Subcutaneous abdominal adipose tissue (tissue), 5 donors: ENCODE results near the gene FANCE.

Experiments
- H3K27ac ChIP-seq: one replicate; pipeline ENCODE4 v1.7.0; 2013; ENCODE audit warnings: low read depth, mild to moderate bottlenecking, inconsistent platforms, low read length, moderate library complexity
- H3K27me3 ChIP-seq, 5 donors: one replicate each; pipeline ENCODE4 v1.7.0; 2013; ENCODE audit warnings: low read length in 5 of 5, inconsistent platforms in 1 of 5; ENCODE audit not compliant: control insufficient read depth in 5 of 5, insufficient read depth in 4 of 5
- H3K36me3 ChIP-seq, 5 donors: one replicate each; pipeline ENCODE4 v1.7.0; 2013; ENCODE audit warnings: low read length in 5 of 5; ENCODE audit not compliant: control insufficient read depth in 5 of 5, insufficient read depth in 5 of 5
- H3K4me1 ChIP-seq, 5 donors: one replicate each; pipeline ENCODE4 v1.7.0; 2013; ENCODE audit warnings: low read length in 5 of 5, mild to moderate bottlenecking in 3 of 5, moderate library complexity in 1 of 5; ENCODE audit not compliant: control insufficient read depth in 5 of 5, insufficient read depth in 5 of 5
- H3K4me3 ChIP-seq, 5 donors: one replicate each; pipeline ENCODE4 v1.7.0; 2013; ENCODE audit warnings: low read length in 5 of 5, low read depth in 1 of 5
- H3K9ac ChIP-seq, 5 donors: one replicate each; pipeline ENCODE4 v1.7.0; 2013; ENCODE audit warnings: low read length in 5 of 5, mild to moderate bottlenecking in 4 of 5, moderate library complexity in 3 of 5
- H3K9me3 ChIP-seq, 5 donors: one replicate each; pipeline ENCODE4 v1.7.0; 2013; ENCODE audit warnings: low read length in 5 of 5; ENCODE audit not compliant: control insufficient read depth in 5 of 5
- donor health status: healthy.
- donor health status: healthy.
- donor health status: healthy.
- donor health status: healthy.
- donor health status: healthy.

FANCE gene

DNA sequence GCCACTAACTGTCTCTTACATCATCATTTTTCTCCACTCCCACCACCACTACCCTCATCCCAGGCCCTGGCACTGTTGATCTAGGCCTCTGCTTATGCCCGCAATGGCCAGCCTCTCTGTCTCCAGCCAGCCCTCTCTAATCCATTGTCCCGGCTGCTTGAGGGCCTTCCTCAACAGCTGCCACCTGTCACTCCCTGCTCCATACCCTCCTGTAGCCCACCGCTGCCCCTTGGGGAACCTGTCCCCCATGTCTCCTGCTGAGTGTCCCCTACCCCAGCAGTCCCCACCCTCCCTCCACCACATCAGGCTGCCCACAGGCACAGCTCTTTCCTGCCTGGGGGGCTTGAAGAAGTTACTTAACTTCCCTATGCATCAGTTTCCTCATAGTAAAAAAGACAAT is 31.4 kb downstream of the FANCE start:
- Histone ChIP-seq H3K4me3 (no peak overlapping the region), H3K4me1 (peaks cover 0 to 24% (median 14%) of the 10 kb centered on the region in 5 donors), H3K9me3 (no peaks in the 10 kb centered on the region), H3K9ac (no peak overlapping the region), H3K36me3 (peaks cover 0 to 26% (median 4%) of the 10 kb centered on the region in 5 donors), H3K27me3 (peaks cover 0 to 7% (median 0%) of the 10 kb centered on the region in 5 donors), H3K27ac (no peak overlapping the region)

- Histone ChIP-seq H3K4me1 (peaks cover 0 to 24% (median 14%) of the 10 kb centered on the region in 5 donors), H3K9ac (no peak overlapping the region), H3K27ac (no peak overlapping the region), H3K27me3 (peaks cover 0 to 7% (median 0%) of the 10 kb centered on the region in 5 donors), H3K9me3 (no peaks in the 10 kb centered on the region), H3K4me3 (no peak overlapping the region), H3K36me3 (peaks cover 0 to 23% (median 3%) of the 10 kb centered on the region in 5 donors)
Observed at GRCh38 chr6:35483893-35484645, 31.9 kb downstream of the FANCE start.

- H3K4me3 ChIP-seq = no peak overlapping the region
- H3K27me3 ChIP-seq = peaks cover 0 to 7% (median 0%) of the 10 kb centered on the region in 5 donors
- peak overlapping the region; percentile 23 for H3K27ac ChIP-seq
- H3K36me3 ChIP-seq = peaks cover 0 to 15% (median 0%) of the 10 kb centered on the region in 5 donors
- H3K9me3 ChIP-seq = no peaks in the 10 kb centered on the region
- peaks cover 0 to 24% (median 14%) of the 10 kb centered on the region in 5 donors for H3K4me1 ChIP-seq
- H3K9ac ChIP-seq = peak overlapping the region in 1 of 5 donors; percentile 37
Observed at GRCh38 chr6:35484921-35485392, 32.8 kb downstream of the FANCE start.

DNA sequence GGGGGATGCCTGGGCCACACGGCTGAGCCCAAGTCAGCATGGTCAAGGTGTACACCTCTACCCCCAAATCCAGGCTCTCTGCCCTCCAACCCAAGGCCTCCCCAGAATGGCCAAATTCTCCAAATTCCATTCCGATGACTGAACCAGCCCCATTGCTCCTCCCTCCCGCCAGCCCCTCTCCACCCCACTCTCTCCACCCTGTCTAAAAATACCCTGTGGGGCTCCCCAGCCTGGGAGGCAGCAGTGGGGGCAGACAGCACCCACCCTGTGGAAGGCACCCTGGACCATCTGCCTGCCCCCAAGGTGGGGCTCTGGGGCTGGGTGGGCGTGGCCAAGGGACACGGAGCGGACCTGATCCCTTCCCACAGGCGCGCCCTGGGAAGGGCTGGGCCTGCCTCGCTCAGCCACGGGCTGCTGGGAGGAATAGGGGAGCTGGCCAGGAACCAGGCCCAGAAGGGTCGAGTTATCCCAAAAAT is 33.3 kb downstream of the FANCE start:
- Histone ChIP-seq H3K9ac (peak overlapping the region in 3 of 5 donors; percentile 28 to 57 (median 50)), H3K27me3 (peaks cover 0 to 10% (median 0%) of the 10 kb centered on the region in 5 donors), H3K36me3 (peaks cover 0 to 10% (median 0%) of the 10 kb centered on the region in 5 donors), H3K9me3 (no peaks in the 10 kb centered on the region), H3K27ac (peak overlapping the region; percentile 16), H3K4me1 (peaks cover 0 to 27% (median 18%) of the 10 kb centered on the region in 5 donors), H3K4me3 (peak overlapping the region in 3 of 5 donors; percentile 13 to 35 (median 30))

DNA sequence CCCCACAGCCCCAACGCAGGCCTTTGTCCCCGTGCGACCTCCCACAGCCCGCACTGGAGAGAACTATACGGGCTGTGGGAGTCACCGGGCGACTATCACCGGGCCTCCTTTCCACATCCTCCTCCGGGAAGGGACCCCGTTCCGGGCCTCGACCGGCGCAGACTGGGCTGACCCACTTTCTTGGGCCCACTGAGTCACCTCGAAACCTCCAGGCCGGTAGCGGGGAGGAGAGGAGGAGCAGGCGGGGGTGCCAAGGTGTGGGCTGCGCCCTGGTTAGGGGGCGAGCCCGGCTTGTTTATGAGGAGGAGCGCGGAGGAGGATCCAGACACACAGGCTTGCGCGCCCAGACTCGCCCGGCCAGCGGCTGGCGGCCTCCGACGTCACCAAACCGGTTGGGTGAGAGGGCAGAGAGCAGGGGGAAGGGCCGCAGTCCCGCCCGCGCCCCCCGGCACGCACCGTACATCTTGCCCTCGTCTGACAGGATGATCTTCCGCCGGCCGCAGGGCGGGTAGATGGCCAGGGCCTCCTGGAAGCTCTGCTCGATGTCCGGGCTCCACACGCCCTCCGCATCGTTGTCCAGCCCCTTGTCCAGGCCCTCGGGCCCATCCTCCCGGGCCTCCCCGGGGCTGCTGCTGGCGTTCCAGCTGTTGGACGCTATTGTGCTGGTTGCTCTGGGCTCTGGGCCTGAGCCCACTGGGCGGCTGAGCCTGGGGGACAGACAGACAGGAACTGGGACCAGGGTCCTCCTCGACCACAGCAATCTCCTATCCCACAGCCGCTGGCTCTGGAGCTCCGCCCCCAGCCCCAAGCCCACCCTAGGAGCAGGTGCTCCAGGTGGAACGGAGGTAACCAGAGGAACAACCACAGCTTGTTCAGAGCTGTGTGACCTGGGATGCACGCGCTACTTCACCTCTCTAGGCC is 34.1 kb downstream of the FANCE start:
- Histone ChIP-seq H3K9ac (peak overlapping the region in 3 of 5 donors; percentile 28 to 57 (median 50)), H3K9me3 (no peaks in the 10 kb centered on the region), H3K27me3 (peaks cover 0 to 10% (median 1%) of the 10 kb centered on the region in 5 donors), H3K4me3 (peak overlapping the region in 3 of 5 donors; percentile 13 to 35 (median 30)), H3K4me1 (peaks cover 0 to 30% (median 20%) of the 10 kb centered on the region in 5 donors), H3K27ac (peak overlapping the region; percentile 16), H3K36me3 (peaks cover 0 to 8% (median 0%) of the 10 kb centered on the region in 5 donors)

DNA sequence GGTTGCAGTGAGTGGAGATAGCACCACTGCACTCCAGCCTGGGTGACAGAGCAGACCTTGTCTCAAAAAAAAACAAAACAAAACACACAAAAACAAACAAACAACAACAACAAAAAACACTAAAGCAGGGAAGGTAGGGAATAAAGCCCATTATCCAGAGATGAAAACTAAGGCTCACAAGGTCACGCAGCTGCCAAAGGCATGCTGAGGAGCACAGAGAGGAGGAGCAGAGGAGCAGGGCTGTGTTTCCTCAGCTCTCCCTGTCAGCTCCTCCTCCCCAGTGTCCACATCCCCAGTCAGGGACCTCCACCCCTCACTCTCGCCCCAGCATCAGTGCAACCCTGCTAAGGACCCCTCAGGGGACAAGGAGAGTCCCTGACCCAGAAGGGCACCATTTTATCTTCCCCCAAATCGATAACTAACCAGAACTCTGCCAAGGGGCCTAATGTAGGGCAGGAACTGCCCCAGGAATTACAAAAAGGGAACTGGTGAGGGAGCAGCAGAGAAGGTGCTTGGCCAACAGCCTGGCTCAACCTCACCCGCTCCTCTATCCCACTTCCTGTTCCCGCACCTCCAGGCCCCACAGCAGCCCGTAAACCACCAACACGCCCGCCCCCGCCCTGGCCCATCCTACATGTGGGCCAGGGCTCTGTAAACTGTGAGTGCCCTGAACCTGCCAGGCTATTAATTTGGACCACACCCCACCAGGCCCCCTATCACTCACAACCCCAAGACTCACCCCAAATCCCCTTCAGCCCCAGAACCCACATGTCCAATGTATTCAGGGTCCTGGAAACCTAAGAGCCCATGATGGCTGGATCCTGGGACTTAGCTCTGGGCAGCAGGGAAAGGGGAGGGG is 35.7 kb downstream of the FANCE start:
- Histone ChIP-seq H3K9me3 (no peaks in the 10 kb centered on the region), H3K36me3 (peaks cover 0 to 7% (median 0%) of the 10 kb centered on the region in 5 donors), H3K27ac (no peak overlapping the region), H3K27me3 (peaks cover 0 to 10% (median 4%) of the 10 kb centered on the region in 5 donors), H3K4me1 (peaks cover 0 to 34% (median 25%) of the 10 kb centered on the region in 5 donors), H3K9ac (no peak overlapping the region), H3K4me3 (no peak overlapping the region)

GRCh38 chr6:35488517-35488862 is 36.4 kb downstream of the FANCE start:
- no peaks in the 10 kb centered on the region for H3K9me3 ChIP-seq
- no peak overlapping the region for H3K4me3 ChIP-seq
- H3K9ac ChIP-seq = no peak overlapping the region
- H3K36me3 ChIP-seq = peaks cover 0 to 5% (median 0%) of the 10 kb centered on the region in 5 donors
- H3K4me1 ChIP-seq = peaks cover 0 to 34% (median 25%) of the 10 kb centered on the region in 5 donors
- H3K27ac ChIP-seq = no peak overlapping the region
- peaks cover 0 to 11% (median 4%) of the 10 kb centered on the region in 5 donors for H3K27me3 ChIP-seq

- H3K27ac ChIP-seq = no peak overlapping the region
- H3K27me3 ChIP-seq = peaks cover 0 to 14% (median 4%) of the 10 kb centered on the region in 5 donors
- peak overlapping the region in 1 of 5 donors; percentile 30 for H3K9ac ChIP-seq
- no peak overlapping the region for H3K4me3 ChIP-seq
- peaks cover 0 to 38% (median 29%) of the 10 kb centered on the region in 5 donors for H3K4me1 ChIP-seq
- H3K9me3 ChIP-seq = no peaks in the 10 kb centered on the region
- peaks cover 0 to 4% (median 0%) of the 10 kb centered on the region in 5 donors for H3K36me3 ChIP-seq
Observed at GRCh38 chr6:35489066-35489465, 36.9 kb downstream of the FANCE start.
